ENCODE results near the gene TFF1.

TFF1 gene

DNA sequence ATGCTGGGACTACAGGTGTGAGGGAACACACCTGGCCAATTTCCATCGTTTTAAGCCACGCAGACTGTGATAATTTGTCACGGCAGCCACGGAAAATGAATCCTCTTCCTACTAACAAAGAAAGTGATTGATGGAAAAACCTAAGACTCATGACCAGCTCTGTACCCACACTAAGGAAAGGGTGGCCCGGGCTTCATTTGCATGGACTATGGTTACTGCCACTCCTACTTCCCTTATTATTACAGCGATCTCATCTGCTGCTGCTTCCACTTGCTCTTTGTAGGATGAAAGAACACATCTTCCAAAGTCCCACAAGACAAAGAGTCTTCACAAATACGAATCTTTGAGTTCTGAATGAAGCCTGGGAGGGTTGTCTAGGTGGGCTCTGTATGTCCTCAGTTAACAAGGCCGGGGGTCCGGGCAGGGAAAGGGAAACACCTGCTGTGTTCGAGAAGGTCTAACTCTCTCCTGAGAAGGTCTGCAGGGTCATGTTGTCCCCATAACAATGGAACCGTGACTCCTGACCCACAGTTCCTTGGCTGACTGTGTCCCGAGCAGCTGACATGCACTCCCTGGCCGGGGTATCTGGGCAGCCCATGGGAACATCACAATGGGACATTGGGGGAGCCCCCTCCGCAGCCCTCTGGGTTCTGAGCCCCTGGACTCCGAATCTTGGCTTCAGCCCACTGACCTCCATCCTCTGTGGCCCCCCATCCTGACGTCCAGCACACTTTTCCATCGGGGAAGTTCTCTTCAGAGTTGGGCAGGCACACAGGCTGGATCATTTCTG lies 13.3 kb upstream of the TFF1 start:
- no peak for DNase-seq

GRCh38 chr21:42378418-42378817 lies 12.1 kb upstream of the TFF1 start:
- DNase-seq = no peak

- DNase-seq = no peak
These were observed 11.6 kb upstream of the TFF1 start for GRCh38 chr21:42377951-42378340.

DNA sequence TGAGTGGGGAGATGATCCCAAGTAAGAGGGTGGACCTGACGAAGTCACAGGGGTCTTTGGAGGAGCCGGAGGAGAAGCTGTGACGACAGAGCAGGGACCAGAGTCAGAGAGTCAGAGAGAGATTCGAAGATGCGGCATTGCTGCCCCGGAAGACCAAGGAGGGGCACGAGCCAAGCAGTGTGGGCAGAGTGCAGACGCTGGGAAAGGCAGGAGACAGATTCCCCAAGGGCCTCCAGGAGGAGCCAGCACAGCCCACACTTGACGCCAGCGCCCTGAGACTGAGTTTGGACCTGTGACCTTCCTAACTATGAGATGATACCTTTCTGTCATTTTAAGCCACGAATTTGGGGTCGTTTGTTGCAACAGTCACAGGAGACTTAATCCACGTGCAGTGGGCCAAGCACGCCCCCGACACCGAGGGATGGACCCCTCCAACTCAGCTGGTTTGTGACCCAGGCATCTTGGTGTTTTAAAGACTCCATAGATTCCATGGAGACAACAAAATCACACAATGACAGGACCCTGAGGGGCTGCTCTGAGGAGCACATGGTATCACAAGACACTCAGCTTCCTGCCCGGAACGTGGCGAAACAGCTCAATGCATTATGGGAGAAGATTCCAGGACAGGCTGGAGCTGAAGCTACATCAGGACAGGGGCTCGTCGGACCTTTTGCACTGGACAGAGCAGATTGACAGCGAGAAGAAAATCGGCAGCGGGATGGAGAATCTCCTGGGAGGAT lies 11.0 kb upstream of the TFF1 start:
- DNase-seq = no peak

- DNase-seq = no peak
These were observed 10.1 kb upstream of the TFF1 start for GRCh38 chr21:42376338-42376982.

DNA sequence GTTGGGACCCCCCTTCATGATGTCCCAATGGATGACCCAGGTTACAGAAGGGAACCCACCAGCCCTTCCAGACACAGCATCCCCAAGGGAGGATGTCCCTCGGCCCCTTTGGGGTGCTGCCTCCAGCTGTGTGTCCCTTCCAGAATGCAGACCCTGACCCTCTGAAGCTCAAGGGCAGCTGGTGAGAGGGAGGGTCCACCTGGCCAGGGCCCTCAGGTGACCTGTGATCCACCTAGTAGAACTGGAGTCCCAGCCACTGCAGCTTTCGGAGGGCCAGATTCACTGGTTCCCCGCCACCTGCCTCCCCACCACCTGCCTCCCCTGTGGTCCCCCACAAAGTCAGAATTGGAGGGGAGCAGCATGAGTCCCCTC lies 9.6 kb upstream of the TFF1 start:
- no peak for DNase-seq

DNA sequence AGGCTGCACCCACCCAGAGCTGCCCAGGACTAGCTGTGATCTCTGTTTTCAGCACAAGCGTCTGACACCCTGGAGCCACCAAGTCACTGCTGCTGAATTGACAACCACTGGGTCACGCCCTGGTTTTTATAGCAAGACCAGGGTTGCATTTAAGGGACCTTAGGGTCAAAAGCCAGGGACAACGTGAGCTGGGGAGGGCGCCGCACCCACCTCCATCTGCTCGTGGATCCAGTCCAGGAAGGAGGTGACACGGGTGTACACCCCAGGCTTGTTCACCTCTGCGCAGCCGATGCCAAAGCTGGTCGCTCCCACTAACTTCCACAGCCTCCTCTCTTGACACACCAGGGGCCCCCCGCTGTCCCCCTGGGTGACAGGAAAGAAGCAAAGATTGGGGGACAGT lies 9.2 kb upstream of the TFF1 start:
- no peak for DNase-seq

DNA sequence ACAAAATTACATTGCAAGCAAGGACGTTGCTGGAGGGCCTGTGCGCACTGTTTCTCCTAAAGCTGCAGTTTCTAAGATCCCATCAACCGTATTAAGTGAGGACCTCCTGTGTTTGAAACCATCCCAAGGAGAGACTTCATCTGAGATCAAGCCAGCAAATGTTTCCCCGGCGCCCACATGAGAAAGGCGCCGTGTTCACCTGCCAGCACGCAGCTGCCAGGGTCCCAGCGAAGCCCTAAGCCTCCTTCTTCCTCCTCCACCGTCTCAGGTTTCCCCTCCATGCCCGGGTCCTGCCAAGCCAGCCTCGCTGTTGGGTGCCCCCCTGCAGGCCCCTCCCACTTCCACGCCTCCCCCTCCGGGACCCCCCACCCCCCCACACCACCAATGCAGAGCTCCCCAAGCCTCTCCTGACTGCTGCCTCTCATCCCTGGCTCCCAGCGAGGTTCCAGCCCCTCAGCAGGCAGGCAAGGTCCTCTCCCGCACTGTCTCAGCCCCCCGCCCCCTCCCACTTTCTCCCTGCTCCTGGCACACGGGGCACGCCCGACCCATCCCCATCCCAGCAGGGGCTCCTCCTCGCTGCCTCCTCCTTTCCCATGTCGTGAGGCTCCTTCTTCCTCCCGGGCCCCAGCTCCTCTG lies 8.6 kb upstream of the TFF1 start:
- DNase-seq = no peak

DNA sequence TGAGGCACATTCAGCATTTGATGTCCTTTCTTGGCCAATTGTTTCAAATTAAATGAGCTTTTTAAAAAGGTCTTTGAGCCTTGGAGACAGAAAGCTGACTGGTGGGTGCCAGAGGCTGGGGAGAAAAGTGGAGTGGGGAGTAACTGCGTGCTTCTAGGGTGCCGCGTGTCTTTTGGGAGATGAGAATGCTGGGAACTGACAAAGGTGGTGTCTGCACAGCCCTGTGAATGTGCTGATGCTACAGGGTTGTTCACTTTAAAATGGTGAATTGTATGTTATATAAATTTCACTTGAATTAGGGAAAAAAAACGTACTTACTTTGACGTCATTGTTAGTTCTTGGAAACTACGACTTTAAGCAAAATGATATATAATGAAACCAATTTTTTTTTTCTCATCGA lies 8.1 kb upstream of the TFF1 start:
- DNase-seq = no peak

- no peak for DNase-seq
These were observed 7.6 kb upstream of the TFF1 start for GRCh38 chr21:42373908-42374455.

- DNase-seq = no peak
These were observed 7.0 kb upstream of the TFF1 start for GRCh38 chr21:42373196-42373907.

- no peak for DNase-seq
These were observed 4.7 kb upstream of the TFF1 start for GRCh38 chr21:42370894-42371654.

DNA sequence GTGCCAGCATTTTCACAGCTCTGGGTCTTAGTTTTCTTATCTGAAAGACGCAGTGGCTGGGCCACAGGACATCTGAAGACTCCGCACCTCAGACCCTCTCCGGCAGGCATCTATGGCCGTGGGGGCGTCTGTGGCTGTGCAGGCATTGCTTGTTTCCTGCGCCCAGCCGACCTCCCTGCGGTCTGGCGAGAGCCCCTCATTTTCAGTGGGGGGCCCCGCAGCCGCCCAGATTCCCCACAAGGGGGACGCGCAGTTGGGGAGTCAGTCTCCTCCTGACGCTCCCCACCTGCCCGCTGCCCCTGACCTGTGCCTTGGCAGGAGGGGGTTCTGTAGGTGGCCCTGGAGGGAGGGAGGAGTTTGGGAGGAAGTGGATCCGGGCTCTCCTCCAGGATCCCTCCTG lies 3.5 kb upstream of the TFF1 start:
- no peak for DNase-seq

DNA sequence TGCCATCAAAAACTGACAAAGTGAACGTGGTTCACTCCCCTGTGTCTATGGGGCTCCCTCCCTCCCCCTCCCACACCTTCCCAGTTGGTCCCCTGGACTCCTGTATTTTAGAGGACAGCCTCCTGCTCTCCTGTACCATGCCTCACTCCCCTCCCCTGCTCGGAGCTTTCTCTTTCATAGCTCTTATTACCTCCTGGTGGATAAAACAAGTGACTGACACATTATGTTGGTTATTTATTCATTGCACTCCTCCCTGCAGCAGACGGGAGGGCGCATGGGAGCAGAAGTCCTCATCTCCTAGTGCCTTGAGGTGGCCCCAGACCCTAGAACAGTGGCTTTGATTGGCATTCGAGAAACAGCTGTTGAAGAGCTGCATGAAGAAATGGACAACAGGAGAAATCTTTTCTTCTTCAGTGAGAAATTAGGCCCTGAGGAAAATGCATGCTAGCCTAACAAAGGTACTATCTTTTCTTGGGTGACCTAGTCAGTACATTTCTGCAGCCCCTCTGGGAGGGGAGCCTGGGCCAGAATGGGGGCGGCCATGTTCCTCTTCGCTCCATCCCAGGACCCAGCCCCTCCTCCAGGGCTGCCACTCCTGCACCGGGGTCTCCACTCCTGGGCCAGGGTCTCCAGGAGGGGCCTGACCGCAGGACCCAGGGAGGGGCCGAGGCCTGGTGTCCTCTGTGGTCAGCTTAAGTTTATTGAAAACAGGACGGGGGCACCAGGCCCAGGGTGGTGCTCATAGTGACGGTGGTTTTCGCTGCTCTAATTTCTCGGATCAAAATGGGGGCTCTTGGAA lies 1.2 kb upstream of the TFF1 start:
- no peak for DNase-seq

DNA sequence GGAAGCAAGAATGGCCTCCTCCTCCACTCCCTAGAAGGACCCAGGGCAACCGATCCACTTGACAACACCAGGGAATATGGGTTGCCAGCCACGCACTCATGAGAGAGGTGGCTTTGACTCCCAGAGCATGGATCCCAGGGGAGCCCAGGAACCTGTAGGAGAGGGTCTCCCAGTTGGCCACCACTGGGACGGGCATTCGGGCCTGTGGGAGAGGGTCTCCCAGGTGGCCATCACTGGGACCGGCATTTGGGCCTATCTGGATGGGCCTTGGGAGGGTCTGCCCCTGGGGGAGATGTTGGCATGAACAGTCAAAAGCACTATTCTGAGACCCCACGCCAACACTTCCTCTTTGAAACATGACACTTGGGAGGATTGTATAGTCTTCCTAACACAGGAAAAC lies 565 bp downstream of the TFF1 start:
- no peak for DNase-seq

DNA sequence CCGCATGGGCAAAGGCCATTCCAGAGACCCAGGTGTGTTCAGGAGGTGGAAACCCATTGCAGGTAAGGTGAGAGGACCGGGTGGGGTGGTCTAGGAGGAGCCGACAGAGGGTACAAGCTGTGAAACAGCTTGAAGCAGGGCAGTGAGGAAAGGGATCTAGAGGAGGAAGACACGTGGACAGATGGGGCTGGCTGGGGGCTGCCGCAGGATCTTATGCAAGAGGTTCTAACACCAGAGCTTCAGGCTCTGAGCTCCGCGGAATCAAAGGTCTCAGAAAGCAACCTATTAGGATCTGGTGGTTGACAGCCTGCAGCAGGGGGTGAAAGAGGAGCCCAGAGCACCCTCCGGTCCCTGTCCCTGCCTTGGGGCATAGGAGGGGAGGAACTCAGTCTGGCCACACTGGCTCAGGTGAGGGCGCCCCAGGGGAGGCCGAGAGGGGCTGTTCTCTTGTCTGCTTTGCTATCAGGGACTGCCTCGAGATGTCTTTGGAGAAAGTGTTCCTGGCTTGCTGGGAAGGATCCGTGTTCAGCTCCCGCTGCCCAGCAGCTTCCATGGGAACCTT lies 1.9 kb downstream of the TFF1 start:
- peak; percentile 29 for DNase-seq

GRCh38 chr21:42363312-42363711 lies 3.0 kb downstream of the TFF1 start:
- DNase-seq = no peak

DNA sequence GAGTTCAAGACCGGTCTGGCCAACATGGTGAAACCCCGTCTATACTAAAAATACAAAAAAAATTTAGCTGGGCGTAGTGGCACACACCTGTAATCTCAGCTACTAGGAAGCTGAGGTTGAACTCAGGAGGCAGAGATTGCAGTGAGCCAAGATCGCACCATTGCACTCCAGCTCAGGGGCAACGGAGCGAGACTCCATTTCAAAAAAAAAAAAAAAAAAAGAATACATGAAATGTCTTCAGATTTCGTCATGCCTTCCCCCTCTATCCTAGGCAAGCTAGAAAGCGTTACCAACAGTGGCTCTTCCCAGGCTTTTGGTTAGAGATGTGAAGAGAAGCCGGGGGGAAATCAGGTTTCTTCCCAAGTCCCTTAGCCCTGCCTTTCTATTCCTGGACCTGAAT lies 3.6 kb downstream of the TFF1 start:
- DNase-seq = no peak

DNA sequence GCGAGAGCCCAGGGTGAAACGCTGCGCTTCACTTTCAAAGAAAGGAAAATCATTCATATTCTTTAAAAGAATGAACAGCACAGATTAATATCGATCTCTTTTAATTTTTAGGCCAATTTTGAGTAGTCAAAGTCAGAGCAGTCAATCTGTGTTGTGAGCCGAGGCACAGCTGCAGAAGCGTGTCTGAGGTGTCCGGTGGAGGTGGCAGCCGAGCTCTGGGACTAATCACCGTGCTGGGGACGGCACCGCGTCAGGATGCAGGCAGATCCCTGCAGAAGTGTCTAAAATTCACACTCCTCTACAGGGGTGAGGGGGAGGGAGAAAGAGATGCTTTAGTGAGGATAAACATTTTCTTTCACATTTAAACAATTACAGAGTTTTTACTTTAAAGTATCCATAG lies 4.1 kb downstream of the TFF1 start:
- DNase-seq = no peak

DNA sequence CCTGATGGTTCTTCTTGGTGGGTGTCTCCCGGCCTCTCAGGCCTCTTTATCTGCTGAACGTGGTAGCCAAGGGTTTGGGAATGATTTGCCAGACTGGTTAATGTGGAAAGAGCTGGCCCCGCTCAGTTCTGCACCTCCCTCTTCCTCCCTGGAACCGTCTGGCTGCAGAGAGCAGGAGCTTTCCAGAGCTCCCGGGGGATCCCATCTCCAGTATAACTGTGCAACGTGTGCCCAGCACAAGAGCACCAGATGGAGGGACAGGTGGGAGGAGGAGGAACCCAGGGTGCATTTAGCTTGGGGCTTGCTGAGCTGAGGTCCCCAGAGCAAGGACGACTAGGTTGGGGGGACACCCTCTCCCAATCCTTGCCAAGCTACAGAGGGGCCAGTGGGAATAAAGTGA lies 5.0 kb downstream of the TFF1 start:
- no peak for DNase-seq

GRCh38 chr21:42360317-42360716 lies 6.0 kb downstream of the TFF1 start:
- DNase-seq = peak; percentile 34

Measured in hematopoietic multipotent progenitor cell treated with erythropoietin and hydrocortisone succinate and interleukin-3 and kit ligand, for 6 days (in vitro differentiated cells).